Testis (tissue), 3 donors: ENCODE measurements around the gene RAB3C. TPM values are rescaled to one million over a fixed set of nuclear protein-coding genes. Genes with fewer than 3 reads are reported as not detected.

Source experiments
- DNase-seq: peaks from one replicate; pipeline ENCODE4 v3.0.0-alpha.2; 2019
- H3K27ac ChIP-seq, 2 donors: fragments of 200-600 bp; sonication (generic); one replicate each; pipeline ENCODE4 v1.5.1; 2019
- H3K27me3 ChIP-seq: fragments of 200-600 bp; sonication (generic); one replicate; pipeline ENCODE4 v1.5.1; 2019
- H3K36me3 ChIP-seq: fragments of 200-600 bp; sonication (generic); one replicate; pipeline ENCODE4 v1.5.1; 2017; ENCODE audit warnings: low read depth; ENCODE audit errors: missing control alignments
- H3K4me1 ChIP-seq: fragments of 200-600 bp; sonication (generic); one replicate; pipeline ENCODE4 v1.5.1; 2019
- H3K4me3 ChIP-seq, 2 donors: fragments of 200-600 bp; sonication (generic); one replicate each; pipeline ENCODE4 v1.5.1; 2017 to 2019
- H3K9me3 ChIP-seq: fragments of 200-600 bp; sonication (generic); one replicate; pipeline ENCODE4 v1.5.1; 2017
- POLR2A ChIP-seq: fragments of 450-650 bp; IDR thresholded peaks from one replicate; pipeline ENCODE4 v1.6.1; 2017; ENCODE audit warnings: antibody characterized with exemption, mild to moderate bottlenecking, moderate library complexity
- WGBS, 2 donors: methylation state at CpG; one replicate each; pipeline ENCODE4 v1.1.5; 2018; 5-methylcytosine and 5-hydroxymethylcytosine counted together
- intact Hi-C: fragments of 100-400 bp; cut with DNase I; formaldehyde crosslinking; loops from one replicate; pipeline ENCODE4 v1.15.1; 2023; ENCODE audit warnings: low total_unique reads
- polyA plus RNA-seq: library from polyadenylated mRNA; stranded (reverse); fragments of 350-450 nt; fragmentation: Illumina TruSeq; extraction: RNeasy Lipid Tissue Mini Kit (QIAGEN cat#74804); gene quantifications from one replicate; pipeline ENCODE4 v1.2.3, GENCODE V29; 2014; ENCODE audit warnings: low read depth, low replicate concordance; ENCODE audit not compliant: insufficient read depth
- total RNA-seq, 2 donors: library from RNA; depleted of rRNA; stranded (reverse); fragments of >200 nt; gene quantifications; one replicate each; pipeline ENCODE4 v1.2.3, GENCODE V29; 2016
- TF ChIP-seq, protein P1 (sequence below), 3 experiments: fragments of 450-650 bp in 2 of 3; fragments of 200-600 bp in 1 of 3; sonication (generic) in 1 of 3; IDR thresholded peaks; one replicate each; pipeline ENCODE4 v1.5.1; 2016 to 2019; ENCODE audit warnings: antibody characterized with exemption in 3 of 3, mild to moderate bottlenecking in 2 of 3, moderate library complexity in 1 of 3

Gene RAB3C
- total and polyA plus RNA-seq, 3 donors from 2014 or later, result 0.47 to 2.5 (median 1.8) TPM

DNA sequence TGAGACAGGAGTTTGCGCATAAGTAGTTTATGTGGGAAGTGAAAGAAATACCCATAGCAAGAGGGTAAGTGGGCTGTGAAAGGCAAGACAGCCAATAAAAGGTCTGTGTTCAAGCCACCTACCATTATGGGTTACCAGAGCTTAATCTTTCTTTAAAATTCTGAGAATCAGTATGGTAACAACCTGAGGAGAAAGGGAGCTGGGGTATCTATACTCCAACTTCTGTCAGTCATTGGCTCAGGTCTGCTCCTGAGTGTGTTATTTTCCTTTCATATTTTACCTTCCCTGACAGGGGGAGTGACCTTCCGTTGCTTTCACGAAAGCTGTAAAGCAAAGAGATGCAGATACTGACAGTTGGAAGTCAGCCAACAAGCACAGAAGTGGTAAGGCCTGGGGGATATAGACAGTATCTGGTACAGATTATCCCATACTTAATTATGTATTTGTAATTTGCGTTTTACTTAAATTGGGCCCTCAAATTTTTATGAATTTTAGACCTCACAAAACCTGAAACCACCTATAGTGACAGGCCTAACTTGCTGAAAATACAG is 233.4 kb downstream of the RAB3C start:
- H3K9me3 ChIP-seq, result no peaks in the 10 kb centered on the region
- no peaks in the 10 kb centered on the region for H3K27me3 ChIP-seq
- H3K36me3 ChIP-seq, result no peaks in the 10 kb centered on the region
- H3K4me3 ChIP-seq, result no peak overlapping the region
- intact Hi-C loops, result no loop called here
- no peak overlapping the region for H3K27ac ChIP-seq
- WGBS, 2 donors, result 76 to 90% methylated on average over 4 of the region's 4 CpGs
- no peak for DNase-seq
- no peaks in the 10 kb centered on the region for H3K4me1 ChIP-seq
- TF ChIP-seq POLR2A, result no peak
- TF ChIP-seq, protein P1, sequence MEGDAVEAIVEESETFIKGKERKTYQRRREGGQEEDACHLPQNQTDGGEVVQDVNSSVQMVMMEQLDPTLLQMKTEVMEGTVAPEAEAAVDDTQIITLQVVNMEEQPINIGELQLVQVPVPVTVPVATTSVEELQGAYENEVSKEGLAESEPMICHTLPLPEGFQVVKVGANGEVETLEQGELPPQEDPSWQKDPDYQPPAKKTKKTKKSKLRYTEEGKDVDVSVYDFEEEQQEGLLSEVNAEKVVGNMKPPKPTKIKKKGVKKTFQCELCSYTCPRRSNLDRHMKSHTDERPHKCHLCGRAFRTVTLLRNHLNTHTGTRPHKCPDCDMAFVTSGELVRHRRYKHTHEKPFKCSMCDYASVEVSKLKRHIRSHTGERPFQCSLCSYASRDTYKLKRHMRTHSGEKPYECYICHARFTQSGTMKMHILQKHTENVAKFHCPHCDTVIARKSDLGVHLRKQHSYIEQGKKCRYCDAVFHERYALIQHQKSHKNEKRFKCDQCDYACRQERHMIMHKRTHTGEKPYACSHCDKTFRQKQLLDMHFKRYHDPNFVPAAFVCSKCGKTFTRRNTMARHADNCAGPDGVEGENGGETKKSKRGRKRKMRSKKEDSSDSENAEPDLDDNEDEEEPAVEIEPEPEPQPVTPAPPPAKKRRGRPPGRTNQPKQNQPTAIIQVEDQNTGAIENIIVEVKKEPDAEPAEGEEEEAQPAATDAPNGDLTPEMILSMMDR (IDR thresholded peaks at IDR 0.05), result no peak

DNA sequence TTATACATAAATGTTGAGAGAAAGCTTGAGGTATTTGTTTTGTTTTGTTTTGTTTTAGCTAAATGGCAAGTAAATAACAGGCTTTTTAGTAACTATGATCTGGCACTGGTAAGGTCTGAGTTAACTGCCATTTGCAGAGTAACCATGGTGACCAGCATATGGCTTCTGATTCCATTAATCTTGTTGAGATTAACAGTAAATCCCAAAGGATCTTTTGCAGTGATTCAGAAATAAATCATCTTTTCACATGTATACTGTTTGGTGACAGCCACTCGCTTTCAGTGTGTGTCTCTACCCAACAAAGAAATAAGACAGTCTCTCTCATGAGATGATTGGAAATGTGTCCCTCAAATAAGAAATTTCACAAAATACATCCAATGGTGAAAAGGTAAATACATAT is 235.6 kb downstream of the RAB3C start:
- no peaks in the 10 kb centered on the region for H3K36me3 ChIP-seq
- H3K27ac ChIP-seq, result no peak overlapping the region
- no peaks in the 10 kb centered on the region for H3K27me3 ChIP-seq
- intact Hi-C loops, result no loop called here
- WGBS, 2 donors, result 86 to 98% methylated on average over 1 of the region's 1 CpG
- no peaks in the 10 kb centered on the region for H3K4me1 ChIP-seq
- no peaks in the 10 kb centered on the region for H3K9me3 ChIP-seq
- TF ChIP-seq, protein P1 (IDR thresholded peaks at IDR 0.05), result no peak
- H3K4me3 ChIP-seq, result no peak overlapping the region
- DNase-seq, result no peak

DNA sequence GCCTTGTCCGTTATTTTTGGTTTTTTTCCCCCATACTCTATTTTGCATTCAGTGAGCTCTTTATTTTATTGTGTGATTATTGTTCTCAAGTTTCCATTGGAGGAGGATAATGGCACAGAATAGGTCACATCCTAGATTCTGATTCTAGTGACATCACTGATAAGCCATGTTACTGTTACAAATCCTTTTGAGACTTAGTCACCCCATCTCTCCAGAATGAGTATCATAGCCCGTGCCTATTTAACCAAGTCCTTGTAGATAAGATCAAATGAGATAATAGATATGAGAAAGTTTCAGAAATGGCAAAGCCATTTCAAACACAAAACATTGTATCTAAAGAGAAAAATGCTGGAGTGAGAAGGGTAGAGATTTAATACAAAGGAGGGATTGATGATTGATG is 242.6 kb downstream of the RAB3C start:
- WGBS, 2 donors, result 75 to 80% methylated on average over 2 of the region's 2 CpGs
- no peak overlapping the region for H3K4me3 ChIP-seq

DNA sequence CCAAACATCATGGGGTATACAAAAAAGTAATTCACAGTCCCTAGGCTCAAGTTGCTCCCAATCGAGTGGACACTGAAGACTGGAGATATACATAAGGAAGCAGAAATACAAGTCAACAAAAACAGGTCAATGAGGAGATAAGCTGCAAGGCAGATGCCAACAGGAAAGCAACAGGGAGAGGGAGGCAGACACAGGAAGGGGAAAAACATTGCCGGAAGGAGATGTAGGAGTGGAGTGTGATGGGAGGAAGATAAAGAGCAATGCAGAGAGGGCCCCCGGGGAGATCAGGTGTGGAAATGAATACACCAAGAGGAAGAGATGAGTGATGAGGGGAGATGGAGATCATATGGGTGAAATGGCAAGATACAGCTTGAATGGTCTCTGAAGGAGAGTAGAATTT is 243.0 kb downstream of the RAB3C start:
- Histone ChIP-seq H3K4me3 (no peak overlapping the region), H3K27me3 (no peaks in the 10 kb centered on the region), H3K9me3 (no peaks in the 10 kb centered on the region), H3K4me1 (no peaks in the 10 kb centered on the region), H3K36me3 (no peaks in the 10 kb centered on the region), H3K27ac (no peak overlapping the region)
- no peak for DNase-seq
- TF ChIP-seq, protein P1 (IDR thresholded peaks at IDR 0.05), result no peak
- TF ChIP-seq POLR2A, result no peak
- intact Hi-C loops, result no loop called here
- 67 to 72% methylated on average over 3 of the region's 3 CpGs for WGBS, 2 donors

More for the DNA sequence above, 242.6 kb downstream of the RAB3C start:
- Histone ChIP-seq H3K27me3 (no peaks in the 10 kb centered on the region), H3K4me1 (no peaks in the 10 kb centered on the region), H3K36me3 (no peaks in the 10 kb centered on the region), H3K27ac (no peak overlapping the region), H3K9me3 (no peaks in the 10 kb centered on the region)
- no peak for DNase-seq
- TF ChIP-seq POLR2A, result no peak
- TF ChIP-seq, protein P1 (IDR thresholded peaks at IDR 0.05), result no peak
- intact Hi-C loops, result no loop called here

DNA sequence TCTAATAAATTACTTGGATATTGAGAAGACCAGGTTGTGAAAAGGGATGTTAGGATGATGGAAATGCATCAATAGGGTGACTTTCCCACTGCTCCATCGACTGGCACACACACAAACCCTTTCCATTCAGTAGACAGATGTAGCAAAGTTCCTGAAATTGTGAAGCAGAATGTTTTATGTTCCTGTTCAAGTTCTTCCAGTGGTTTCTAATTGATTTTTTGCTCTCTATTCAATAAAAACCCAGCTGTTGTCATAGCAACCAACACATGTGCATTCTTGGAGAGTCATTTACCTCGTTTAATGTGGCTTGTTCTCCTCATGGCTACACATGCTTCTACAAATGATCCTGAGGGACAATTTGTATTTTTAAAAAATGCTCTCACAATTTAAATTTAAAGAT is 244.6 kb downstream of the RAB3C start:
- Histone ChIP-seq H3K4me3 (no peak overlapping the region), H3K27me3 (no peaks in the 10 kb centered on the region), H3K27ac (no peak overlapping the region), H3K9me3 (no peaks in the 10 kb centered on the region), H3K36me3 (no peaks in the 10 kb centered on the region), H3K4me1 (no peaks in the 10 kb centered on the region)
- no peak for TF ChIP-seq POLR2A
- TF ChIP-seq, protein P1 (IDR thresholded peaks at IDR 0.05), result no peak
- intact Hi-C loops, result no loop called here
- DNase-seq, result no peak
- WGBS, 2 donors, result 53 to 63% methylated on average over 2 of the region's 2 CpGs
